Thoracic aorta (tissue), 2 donors: ENCODE results near the gene REC8. TPM values are rescaled to one million over a fixed set of nuclear protein-coding genes. Genes with fewer than 3 reads are reported as not detected.

ENCODE experiments used
- ATAC-seq: fragments of 150-250 bp; one replicate; pipeline ENCODE4 v1.8.0; 2017; ENCODE audit warnings: low read depth; ENCODE audit not compliant: insufficient number of reproducible peaks, low FRiP score
- DNase-seq: peaks from one replicate; pipeline ENCODE4 v3.0.0-alpha.2; 2020; ENCODE audit warnings: low spot score
- H3K27ac ChIP-seq, 2 donors: fragments of 200-600 bp; sonication (generic); 1 replicate in 1 of 2; 2 replicates in 1 of 2; pipeline ENCODE4 v1.5.1; 2016; ENCODE audit warnings: mild to moderate bottlenecking in 2 of 2, moderate library complexity in 2 of 2
- H3K27me3 ChIP-seq: fragments of 200-600 bp; sonication (generic); replicated peaks from 2 replicates; pipeline ENCODE4 v1.6.0; 2016; ENCODE audit warnings: mild to moderate bottlenecking; ENCODE audit not compliant: insufficient read depth
- H3K36me3 ChIP-seq: fragments of 200-600 bp; sonication (generic); one replicate; pipeline ENCODE4 v1.5.1; 2016
- H3K4me1 ChIP-seq, 2 donors: fragments of 200-600 bp; sonication (generic); 1 replicate in 1 of 2; 2 replicates in 1 of 2; pipeline versions ENCODE4 v1.5.1 to v1.6.0; 2016; ENCODE audit warnings: low read depth in 2 of 2, mild to moderate bottlenecking in 1 of 2; ENCODE audit not compliant: control insufficient read depth in 1 of 2
- H3K4me3 ChIP-seq: fragments of 200-600 bp; sonication (generic); 2 replicates; pipeline ENCODE4 v1.5.1; 2016; ENCODE audit warnings: mild to moderate bottlenecking
- H3K9me3 ChIP-seq: fragments of 200-600 bp; sonication (generic); 2 replicates; pipeline ENCODE4 v1.5.1; 2016
- CTCF ChIP-seq: fragments of 200-600 bp; sonication (generic); IDR thresholded peaks from one replicate; pipeline ENCODE4 v1.5.1; 2019; ENCODE audit warnings: antibody characterized with exemption
- total RNA-seq, 2 donors: library from RNA; depleted of rRNA; stranded (reverse); fragments of >200 nt; gene quantifications; one replicate each; pipeline versions ENCODE4 v1.1.0 to v1.2.3, GENCODE V29; 2016

Gene REC8
- total RNA-seq, 2 donors from 2014 or later, result 13.1 to 23.6 TPM

- Histone ChIP-seq H3K36me3 (peaks cover 63% of the 10 kb centered on the region), H3K9me3 (no peaks in the 10 kb centered on the region), H3K4me3 (peak overlapping the region; percentile 90), H3K27ac (peak overlapping the region; percentile 87 to 88), H3K27me3 (no peaks in the 10 kb centered on the region), H3K4me1 (peaks cover 15 to 38% of the 10 kb centered on the region in 2 donors)
- no peak for TF ChIP-seq CTCF
- ATAC-seq (no peak), DNase-seq (no peak)
These were observed 9.8 kb upstream of the REC8 start for GRCh38 chr14:24162093-24162492.

- TF ChIP-seq CTCF, result no peak
- no peak for DNase-seq
- Histone ChIP-seq H3K27ac (no peak overlapping the region), H3K9me3 (no peaks in the 10 kb centered on the region), H3K4me3 (no peak overlapping the region), H3K36me3 (peaks cover 48% of the 10 kb centered on the region), H3K27me3 (no peaks in the 10 kb centered on the region), H3K4me1 (peaks cover 15 to 38% of the 10 kb centered on the region in 2 donors)
- no peak for ATAC-seq
These were observed 7.3 kb upstream of the REC8 start for GRCh38 chr14:24164518-24164991.

- DNase-seq, result no peak
- peaks cover 43% of the 10 kb centered on the region for H3K36me3 ChIP-seq
- H3K27ac ChIP-seq, result no peak overlapping the region
- no peaks in the 10 kb centered on the region for H3K9me3 ChIP-seq
- ATAC-seq, result no peak
- H3K4me3 ChIP-seq, result no peak overlapping the region
- peaks cover 15 to 34% of the 10 kb centered on the region in 2 donors for H3K4me1 ChIP-seq
- no peak for TF ChIP-seq CTCF
- no peaks in the 10 kb centered on the region for H3K27me3 ChIP-seq
These were observed 6.1 kb upstream of the REC8 start for GRCh38 chr14:24165785-24166184.

- H3K4me3 ChIP-seq, result no peak overlapping the region
- no peaks in the 10 kb centered on the region for H3K27me3 ChIP-seq
- H3K9me3 ChIP-seq, result no peaks in the 10 kb centered on the region
- DNase-seq, result no peak
- H3K4me1 ChIP-seq, result peaks cover 8 to 33% of the 10 kb centered on the region in 2 donors
- no peak for TF ChIP-seq CTCF
- no peak for ATAC-seq
- peaks cover 43% of the 10 kb centered on the region for H3K36me3 ChIP-seq
- H3K27ac ChIP-seq, result no peak overlapping the region
These were observed 4.3 kb upstream of the REC8 start for GRCh38 chr14:24167469-24168114.

GRCh38 chr14:24172261-24172860, 481 bp downstream of the REC8 start:
- H3K36me3 ChIP-seq, result no peaks in the 10 kb centered on the region
- no peak overlapping the region for H3K27ac ChIP-seq
- ATAC-seq (no peak), DNase-seq (no peak)
- H3K9me3 ChIP-seq, result no peaks in the 10 kb centered on the region
- H3K4me3 ChIP-seq, result peak overlapping the region; percentile 69
- no peaks in the 10 kb centered on the region for H3K27me3 ChIP-seq
- no peak for TF ChIP-seq CTCF
- peaks cover 0 to 13% of the 10 kb centered on the region in 2 donors for H3K4me1 ChIP-seq
